Mesenteric fat pad (tissue), 1 donor: ENCODE results near the gene HDDC2. TPM values are rescaled to one million over a fixed set of nuclear protein-coding genes. Genes with fewer than 3 reads are reported as not detected.
"Not testable (repeated sequence)": the region's sequence is repeated elsewhere in the genome, so short reads cannot be mapped to it uniquely, and the experiment has no call there.

ENCODE experiments used
- DNase-seq: peaks from one replicate; pipeline ENCODE4 v3.0.0-alpha.2; 2020; ENCODE audit warnings: low spot score
- total RNA-seq: library from RNA; stranded (reverse); fragmentation: NEBNext Ultra II Directional; extraction: Animal tissue kit (Norgen Biotek cat#: 25700); gene quantifications from one replicate; pipeline ENCODE4 v1.2.1, GENCODE V29; 2021
- donor health status: DM: yes; HTN: yes; CAD: no.

The HDDC2 gene
- total RNA-seq, 1 donor from 2014 or later, result 53.9 TPM

- DNase-seq, result no peak
Observed at GRCh38 chr6:125307150-125307838, 5.5 kb upstream of the HDDC2 start.

GRCh38 chr6:125306756-125307149, 5.0 kb upstream of the HDDC2 start:
- DNase-seq, result no peak

- DNase-seq, result no peak
Observed at GRCh38 chr6:125304970-125305660, 3.3 kb upstream of the HDDC2 start.

GRCh38 chr6:125303512-125303854, 1.7 kb upstream of the HDDC2 start:
- DNase-seq, result no peak

GRCh38 chr6:125302840-125303511, 1.2 kb upstream of the HDDC2 start:
- no peak for DNase-seq

GRCh38 chr6:125300992-125301434, 754 bp downstream of the HDDC2 start:
- DNase-seq, result no peak

- no peak for DNase-seq
Observed at GRCh38 chr6:125299257-125299656, 2.5 kb downstream of the HDDC2 start.

GRCh38 chr6:125296471-125296870, 5.3 kb downstream of the HDDC2 start:
- DNase-seq, result no peak

- DNase-seq, result no peak
Observed at GRCh38 chr6:125294925-125295324, 6.8 kb downstream of the HDDC2 start.

- no peak for DNase-seq
Observed at GRCh38 chr6:125294036-125294435, 7.7 kb downstream of the HDDC2 start.

GRCh38 chr6:125293587-125293986, 8.2 kb downstream of the HDDC2 start:
- DNase-seq, result no peak

- DNase-seq, result no peak
Observed at GRCh38 chr6:125287718-125288117, 14.0 kb downstream of the HDDC2 start.

GRCh38 chr6:125285936-125286335, 15.8 kb downstream of the HDDC2 start:
- DNase-seq, result no peak

- DNase-seq, result no peak
Observed at GRCh38 chr6:125285353-125285752, 16.4 kb downstream of the HDDC2 start.

GRCh38 chr6:125282470-125282869, 19.3 kb downstream of the HDDC2 start:
- DNase-seq, result not testable (repeated sequence)

- peak; percentile 72 for DNase-seq
Observed at GRCh38 chr6:125280370-125281035, 21.3 kb downstream of the HDDC2 start.

- DNase-seq, result no peak
Observed at GRCh38 chr6:125279961-125280360, 21.8 kb downstream of the HDDC2 start.

GRCh38 chr6:125277838-125278237, 23.9 kb downstream of the HDDC2 start:
- DNase-seq, result no peak

GRCh38 chr6:125275779-125276178, 26.0 kb downstream of the HDDC2 start:
- no peak for DNase-seq

GRCh38 chr6:125274935-125275334, 26.8 kb downstream of the HDDC2 start:
- DNase-seq, result no peak

- no peak for DNase-seq
Observed at GRCh38 chr6:125273965-125274364, 27.8 kb downstream of the HDDC2 start.

- peak; percentile 78 for DNase-seq
Observed at GRCh38 chr6:125273251-125273650, 28.5 kb downstream of the HDDC2 start.
